Stimulated activated CD8-positive, alpha-beta memory T cell treated with anti-CD3 and anti-CD28 coated beads, Interleukin-7, amount 100 ng/mL, for 24 hours (primary cell): ENCODE measurements around the gene TSPAN5.

ENCODE experiments used
- DNase-seq: peaks from one replicate; pipeline ENCODE4 v3.0.0-alpha.2; 2020; ENCODE audit warnings: low read depth

Gene TSPAN5

GRCh38 chr4:98517218-98518021, 141.0 kb downstream of the TSPAN5 start:
- no peak for DNase-seq

GRCh38 chr4:98516441-98517217, 141.8 kb downstream of the TSPAN5 start:
- DNase-seq = no peak

DNA sequence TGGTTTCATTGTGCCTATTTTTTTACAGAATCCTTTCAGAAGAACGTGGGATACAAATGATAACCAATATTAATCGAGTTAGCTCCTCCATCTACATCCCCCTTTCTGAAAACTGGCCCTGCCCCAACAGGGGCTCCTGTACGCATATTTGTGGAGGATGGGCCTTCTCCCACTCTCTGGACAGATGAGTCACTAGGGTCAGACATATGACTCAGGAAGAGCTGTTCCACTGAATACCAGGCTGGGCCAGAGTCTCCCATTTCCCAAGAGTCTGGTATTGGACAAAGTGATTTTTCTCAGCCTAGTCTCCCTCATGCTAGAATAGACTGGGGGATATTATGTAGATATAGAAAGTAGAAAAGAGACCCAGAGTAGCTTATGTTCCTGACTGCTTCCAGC, 142.4 kb downstream of the TSPAN5 start:
- DNase-seq = no peak

GRCh38 chr4:98515470-98515809, 143.0 kb downstream of the TSPAN5 start:
- DNase-seq = no peak

- DNase-seq = no peak
These were observed 143.5 kb downstream of the TSPAN5 start for GRCh38 chr4:98514741-98515469.

DNA sequence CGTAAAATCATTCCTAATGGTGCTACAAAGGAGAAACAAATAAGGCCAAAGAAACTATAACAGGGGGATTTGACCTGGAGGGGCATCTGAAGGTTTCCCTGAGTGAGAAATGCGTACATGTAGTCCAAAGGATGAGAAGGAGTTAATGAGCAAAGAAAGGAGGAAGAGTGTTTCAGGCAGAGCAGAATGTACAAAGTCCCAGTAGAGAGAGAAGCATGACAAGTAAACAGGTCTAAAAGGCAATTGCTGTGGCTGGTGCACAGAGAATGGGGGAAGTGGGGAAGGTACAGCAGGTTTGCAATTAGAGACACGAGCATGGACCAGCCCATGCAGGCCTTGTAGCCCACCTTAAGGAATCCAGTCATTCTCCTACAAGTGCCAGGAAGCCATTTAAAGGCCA, 145.5 kb downstream of the TSPAN5 start:
- no peak for DNase-seq

DNA sequence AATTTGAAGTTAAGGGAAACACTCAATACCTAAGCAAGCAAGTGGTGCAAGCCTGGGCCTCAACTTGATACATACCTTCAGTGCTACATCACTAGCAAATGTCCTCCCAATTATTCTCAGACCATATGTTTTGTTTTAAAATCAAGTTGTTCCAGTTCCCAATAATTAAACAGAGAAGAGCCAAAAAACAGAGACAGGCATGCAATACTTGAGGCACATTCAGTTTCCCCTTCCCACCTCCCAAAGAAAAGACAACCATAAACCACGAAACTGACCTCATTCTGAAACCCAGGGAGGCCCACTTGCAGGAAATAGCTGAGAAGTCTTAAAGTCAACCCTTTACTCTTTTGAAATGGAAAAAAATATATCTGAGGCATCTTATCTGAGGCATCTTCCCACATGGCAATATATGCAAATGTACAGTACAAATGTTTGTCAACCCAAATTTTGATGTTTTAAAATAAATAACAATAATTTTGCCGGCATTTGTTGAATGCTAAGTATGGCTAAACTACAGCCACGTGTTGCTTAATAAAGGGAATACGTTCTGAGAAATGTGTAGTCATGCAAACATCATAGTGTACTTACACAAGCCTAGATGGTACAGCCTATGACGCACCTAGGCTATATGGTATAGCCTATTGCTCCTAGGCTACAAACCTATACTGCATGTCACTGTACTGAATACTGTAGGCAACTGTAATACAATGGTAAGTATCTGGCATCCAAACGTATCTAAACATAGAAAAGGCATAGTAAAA, 147.5 kb downstream of the TSPAN5 start:
- no peak for DNase-seq

GRCh38 chr4:98510340-98510739, 148.1 kb downstream of the TSPAN5 start:
- no peak for DNase-seq

GRCh38 chr4:98509721-98510120, 148.7 kb downstream of the TSPAN5 start:
- no peak for DNase-seq

- no peak for DNase-seq
These were observed 149.4 kb downstream of the TSPAN5 start for GRCh38 chr4:98508829-98509598.

DNA sequence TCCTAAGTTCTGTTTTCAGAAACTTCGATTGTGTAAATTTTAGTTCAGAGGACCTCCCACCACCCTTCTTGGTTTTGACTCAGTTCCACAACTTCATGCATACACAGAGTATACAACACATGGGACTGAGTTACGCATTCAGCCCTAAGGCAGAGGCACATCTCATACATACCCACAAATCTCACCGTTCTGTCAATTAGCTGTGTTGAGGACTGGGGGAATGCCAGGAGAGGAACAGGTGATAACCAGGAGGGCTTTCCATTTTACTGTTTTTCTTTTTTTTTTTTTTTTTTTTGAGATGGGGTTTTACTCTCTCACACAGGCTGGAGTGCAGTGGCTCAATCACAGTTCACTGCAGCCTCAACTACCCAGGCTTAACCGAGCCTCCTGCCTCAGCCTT, 150.2 kb downstream of the TSPAN5 start:
- DNase-seq = no peak

DNA sequence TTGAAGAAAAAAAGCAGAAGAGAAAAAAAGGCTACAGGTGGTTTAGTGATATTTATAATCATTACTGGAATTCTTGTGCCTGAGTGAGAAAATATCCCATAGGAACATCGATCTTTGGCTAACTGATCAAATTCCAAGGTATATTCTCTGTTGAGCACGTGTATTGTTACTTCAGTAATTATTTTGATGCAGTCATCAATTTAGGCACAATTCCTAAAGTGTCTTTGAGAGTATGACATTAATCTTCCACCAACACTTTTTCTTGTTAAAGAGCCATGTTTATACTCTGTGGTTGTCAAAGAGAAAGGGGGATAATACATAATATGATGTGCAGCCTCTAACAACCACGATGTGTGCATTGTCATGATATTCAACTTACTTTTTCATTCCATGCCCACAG, 151.1 kb downstream of the TSPAN5 start:
- DNase-seq = no peak

- DNase-seq = no peak
These were observed 151.8 kb downstream of the TSPAN5 start for GRCh38 chr4:98506462-98507132.

DNA sequence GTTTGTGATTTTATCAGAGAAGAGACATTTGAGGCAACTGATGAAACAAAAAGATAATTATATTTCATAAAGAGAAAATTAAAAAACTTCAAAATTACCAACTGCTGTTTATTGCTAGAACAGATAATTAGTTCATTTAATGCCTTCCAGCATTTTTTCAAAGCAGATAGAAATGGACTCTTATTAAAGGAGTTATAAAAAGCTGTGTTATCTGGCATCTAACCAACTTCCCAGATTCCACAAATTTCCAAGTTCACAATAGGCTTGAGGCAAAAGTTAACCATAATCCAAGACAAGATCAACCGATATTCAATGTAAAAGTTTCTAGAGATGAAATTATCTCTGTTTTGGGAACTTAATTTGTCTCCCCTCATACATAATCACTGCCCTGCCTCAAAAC, 152.4 kb downstream of the TSPAN5 start:
- no peak for DNase-seq

GRCh38 chr4:98504091-98504490, 154.3 kb downstream of the TSPAN5 start:
- DNase-seq = no peak

DNA sequence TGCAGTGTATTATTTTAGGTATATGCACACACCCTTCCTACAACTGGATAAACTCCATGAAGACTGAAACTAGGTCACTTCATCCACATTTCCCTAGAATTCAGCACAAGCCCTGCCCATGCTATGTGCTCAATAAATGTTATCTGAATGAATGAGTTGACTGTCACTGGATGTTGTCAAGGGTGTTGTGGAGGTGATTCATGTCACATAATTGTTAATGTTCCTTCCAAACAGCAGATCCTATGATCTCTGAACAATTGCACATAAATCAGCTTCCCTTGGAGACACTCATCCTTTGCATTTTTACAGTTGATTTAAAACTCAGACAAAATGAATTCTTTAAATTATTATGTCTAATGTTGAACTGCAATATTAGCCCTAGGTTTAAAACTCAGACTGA, 154.7 kb downstream of the TSPAN5 start:
- DNase-seq = no peak

DNA sequence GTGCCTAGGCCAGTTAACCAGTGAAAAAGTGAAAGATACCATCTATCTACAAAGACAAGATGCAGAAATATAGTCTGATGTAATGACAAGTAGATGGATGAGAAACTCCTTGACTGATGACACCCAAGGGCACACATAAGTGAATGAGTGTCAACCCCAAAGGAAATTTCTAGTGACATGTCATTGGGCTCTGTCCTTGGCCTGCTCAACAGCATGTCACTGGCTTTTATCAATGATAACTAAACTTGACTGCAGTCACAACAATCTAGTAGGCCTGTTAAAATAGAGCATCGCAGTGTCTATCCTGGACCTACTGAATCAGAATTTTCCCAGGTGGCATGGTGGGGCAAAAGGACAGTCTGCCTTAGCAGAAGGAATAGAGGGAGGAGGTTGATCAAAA, 155.8 kb downstream of the TSPAN5 start:
- DNase-seq = no peak

DNA sequence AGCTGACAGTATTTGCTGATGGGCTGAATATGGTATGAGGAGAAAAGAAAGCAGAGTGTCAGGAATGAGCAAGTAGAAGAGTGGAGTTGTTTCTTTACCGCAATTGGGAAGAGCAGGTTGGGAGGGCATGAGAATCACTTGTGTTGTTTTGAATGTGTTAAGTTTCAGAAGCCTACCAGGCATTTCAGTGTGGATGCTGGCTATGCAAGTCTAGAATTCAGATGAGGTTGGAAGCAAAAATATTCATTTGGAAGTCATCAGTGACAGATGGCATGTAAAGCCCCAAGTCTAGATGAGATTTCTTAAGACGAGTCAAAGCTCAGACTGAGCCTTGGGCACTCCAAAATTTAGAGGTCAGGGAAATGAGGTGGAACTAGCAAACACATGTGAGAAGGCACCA, 156.4 kb downstream of the TSPAN5 start:
- DNase-seq = no peak

DNA sequence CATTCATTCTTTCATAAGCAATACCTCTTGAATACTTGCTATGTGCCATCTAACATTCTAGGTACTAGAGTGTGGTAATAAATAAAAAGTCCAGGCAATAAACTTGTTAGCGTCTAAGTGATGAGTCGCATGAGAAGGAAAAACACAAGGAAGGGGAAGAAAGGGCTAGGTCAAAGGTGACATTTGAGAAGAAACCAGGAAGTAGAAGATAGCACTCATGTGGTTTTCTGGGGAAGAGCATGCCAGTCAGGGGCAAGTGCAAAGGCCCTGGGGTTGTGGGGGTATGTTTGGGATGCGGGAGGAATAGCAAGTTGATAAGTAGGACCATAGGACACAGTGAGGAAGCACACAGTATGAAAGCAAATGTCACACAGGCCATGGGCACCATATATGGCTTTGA, 157.0 kb downstream of the TSPAN5 start:
- no peak for DNase-seq

DNA sequence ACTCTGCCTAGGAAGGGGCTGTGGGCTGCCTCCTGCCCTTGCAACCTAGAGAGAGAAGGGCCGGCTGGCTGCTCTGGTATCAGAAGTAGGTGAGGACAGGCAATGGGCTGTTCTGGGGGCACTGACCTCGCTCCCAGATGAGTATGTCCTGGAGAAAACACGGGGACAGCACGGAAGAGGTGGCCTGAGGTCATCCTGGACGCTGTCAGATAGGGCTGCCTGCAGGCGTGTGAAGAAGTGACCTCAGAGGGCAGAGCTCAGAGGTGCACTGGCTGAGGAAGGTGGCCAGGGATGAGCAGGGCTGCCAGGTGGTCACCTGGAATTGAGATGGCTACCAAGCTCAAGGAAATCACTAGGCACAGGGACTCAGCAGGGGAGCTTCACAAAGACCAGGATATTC, 159.6 kb downstream of the TSPAN5 start:
- DNase-seq = no peak
